Astrocyte (in vitro differentiated cells and primary cell): ENCODE measurements around the gene SLC43A2. TPM values are rescaled to one million over a fixed set of nuclear protein-coding genes. Genes with fewer than 3 reads are reported as not detected.

ENCODE experiments used
- DNase-seq: peaks from one replicate; pipeline ENCODE4 v3.0.0-alpha.2; 2010; ENCODE audit warnings: low read depth
- FAIRE-seq: peaks from 2 replicates; lab custom pipeline; 2011; peaks lifted over from hg19 to GRCh38; lab: Jason Lieb, UNC
- H2AFZ ChIP-seq: 2 replicates; pipeline ENCODE4 v1.6.0; 2012; ENCODE audit warnings: low read depth, low read length, inconsistent platforms
- H3K27ac ChIP-seq: 2 replicates; pipeline ENCODE4 v1.5.1; 2011; ENCODE audit warnings: low read depth, low read length, inconsistent platforms
- H3K27me3 ChIP-seq: 2 replicates; pipeline ENCODE4 v1.6.0; 2011; ENCODE audit warnings: low read length, inconsistent platforms; ENCODE audit not compliant: insufficient read depth
- H3K36me3 ChIP-seq: 2 replicates; pipeline ENCODE4 v1.5.1; 2011; ENCODE audit warnings: low read length, inconsistent platforms; ENCODE audit not compliant: insufficient read depth
- H3K4me1 ChIP-seq: 2 replicates; pipeline ENCODE4 v1.5.1; 2011; ENCODE audit warnings: low read length, inconsistent platforms; ENCODE audit not compliant: insufficient read depth
- H3K4me2 ChIP-seq: 2 replicates; pipeline ENCODE4 v1.6.0; 2012; ENCODE audit warnings: low read length, inconsistent platforms
- H3K4me3 ChIP-seq: 2 replicates; pipeline ENCODE4 v1.5.1; 2011; ENCODE audit warnings: low read depth, mild to moderate bottlenecking, low read length, inconsistent platforms; ENCODE audit not compliant: insufficient read depth
- H3K79me2 ChIP-seq: 2 replicates; pipeline ENCODE4 v1.6.0; 2012; ENCODE audit warnings: mild to moderate bottlenecking, low read length, inconsistent platforms; ENCODE audit not compliant: insufficient read depth
- H3K9ac ChIP-seq: 2 replicates; pipeline ENCODE4 v1.6.0; 2012; ENCODE audit warnings: mild to moderate bottlenecking, low read length, inconsistent platforms
- H3K9me3 ChIP-seq: 2 replicates; pipeline ENCODE4 v1.5.1; 2012; ENCODE audit warnings: low read depth, mild to moderate bottlenecking, low read length, inconsistent platforms; ENCODE audit not compliant: insufficient read depth
- H4K20me1 ChIP-seq: 2 replicates; pipeline ENCODE4 v1.6.0; 2012; ENCODE audit warnings: low read length, inconsistent platforms; ENCODE audit not compliant: insufficient read depth
- H3K27ac Mint-ChIP-seq: one replicate; pipeline ENCODE4 v1.8.0; 2021; ENCODE audit warnings: mild to moderate bottlenecking, mixed read lengths; ENCODE audit not compliant: unreplicated experiment
- H3K27me3 Mint-ChIP-seq: one replicate; pipeline ENCODE4 v1.8.0; 2021; ENCODE audit warnings: low read depth, mixed read lengths; ENCODE audit not compliant: unreplicated experiment
- H3K36me3 Mint-ChIP-seq: one replicate; pipeline ENCODE4 v1.8.0; 2021; ENCODE audit warnings: low read depth, mixed read lengths; ENCODE audit not compliant: unreplicated experiment
- H3K4me1 Mint-ChIP-seq: one replicate; pipeline ENCODE4 v1.8.0; 2021; ENCODE audit warnings: low read depth, mixed read lengths; ENCODE audit not compliant: unreplicated experiment
- H3K4me3 Mint-ChIP-seq: one replicate; pipeline ENCODE4 v1.8.0; 2021; ENCODE audit warnings: mild to moderate bottlenecking, moderate library complexity, mixed read lengths; ENCODE audit not compliant: unreplicated experiment
- H3K9me3 Mint-ChIP-seq: one replicate; pipeline ENCODE4 v1.8.0; 2021; ENCODE audit warnings: mild to moderate bottlenecking, mixed read lengths; ENCODE audit not compliant: unreplicated experiment
- EZH2 ChIP-seq: IDR thresholded peaks from 2 replicates; pipeline ENCODE4 v1.6.1; 2012; ENCODE audit warnings: mild to moderate bottlenecking, low read length, inconsistent platforms; ENCODE audit not compliant: insufficient read depth
- total RNA-seq: library from RNA; stranded (reverse); gene quantifications from 2 replicates; pipeline ENCODE4 v1.2.1, GENCODE V29; 2021
- TF ChIP-seq, protein P1 (sequence below): IDR thresholded peaks from 2 replicates; pipeline ENCODE4 v1.5.1; 2011; ENCODE audit warnings: low read depth, mild to moderate bottlenecking, inconsistent platforms, low read length, moderate library complexity; ENCODE audit not compliant: insufficient read depth

Gene SLC43A2
- total RNA-seq, 1 donor from 2014 or later = 17.9 TPM

DNA sequence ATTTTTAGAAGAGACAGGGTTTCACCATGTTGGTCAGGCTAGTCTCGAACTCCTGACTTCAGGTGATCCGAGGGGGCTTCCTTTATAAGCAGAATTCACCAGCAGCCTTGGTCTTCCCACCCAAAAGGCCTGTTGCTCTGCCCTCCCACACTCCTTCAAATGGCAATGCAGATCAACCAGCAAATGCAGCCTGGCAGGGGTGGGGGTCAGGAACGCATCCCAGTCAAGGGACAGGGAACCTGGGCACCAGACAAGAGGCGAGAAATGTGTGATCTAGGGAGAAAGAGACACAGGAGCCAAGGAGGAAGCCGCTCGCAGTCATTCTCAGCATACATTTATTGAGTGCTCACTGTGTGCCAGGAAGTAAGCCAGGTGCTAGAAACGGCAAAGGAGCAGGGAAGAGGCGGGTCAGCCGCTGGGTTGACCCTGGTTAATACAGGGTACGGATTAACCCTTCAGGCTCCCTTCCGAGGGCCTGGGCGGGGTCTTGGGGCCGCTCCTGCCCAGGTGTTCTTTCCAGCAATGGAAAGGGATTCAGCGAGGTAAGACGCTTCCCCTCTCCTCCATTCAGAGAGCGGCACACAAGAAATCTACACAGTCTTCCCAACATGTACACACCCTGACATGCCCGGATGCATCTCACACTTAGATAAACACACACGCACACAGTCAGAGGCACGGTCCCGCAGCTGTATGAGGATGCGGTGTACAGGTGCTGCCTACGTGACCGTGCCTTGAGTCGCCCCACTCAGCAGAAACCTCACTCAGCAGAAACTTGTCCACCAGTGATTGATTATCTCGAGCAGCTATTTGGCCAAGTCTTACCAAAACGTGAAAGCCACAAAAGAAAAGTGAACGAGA lies 59.5 kb downstream of the SLC43A2 start:
- peak overlapping the region; percentile 7 for H3K4me3 Mint-ChIP-seq
- DNase-seq = no peak
- H3K4me1 ChIP-seq = peaks cover 6% of the 10 kb centered on the region
- H3K4me1 Mint-ChIP-seq = peaks cover 9% of the 10 kb centered on the region
- H3K27ac ChIP-seq = no peak overlapping the region
- no peaks in the 10 kb centered on the region for H3K27me3 ChIP-seq
- TF ChIP-seq, protein P1, sequence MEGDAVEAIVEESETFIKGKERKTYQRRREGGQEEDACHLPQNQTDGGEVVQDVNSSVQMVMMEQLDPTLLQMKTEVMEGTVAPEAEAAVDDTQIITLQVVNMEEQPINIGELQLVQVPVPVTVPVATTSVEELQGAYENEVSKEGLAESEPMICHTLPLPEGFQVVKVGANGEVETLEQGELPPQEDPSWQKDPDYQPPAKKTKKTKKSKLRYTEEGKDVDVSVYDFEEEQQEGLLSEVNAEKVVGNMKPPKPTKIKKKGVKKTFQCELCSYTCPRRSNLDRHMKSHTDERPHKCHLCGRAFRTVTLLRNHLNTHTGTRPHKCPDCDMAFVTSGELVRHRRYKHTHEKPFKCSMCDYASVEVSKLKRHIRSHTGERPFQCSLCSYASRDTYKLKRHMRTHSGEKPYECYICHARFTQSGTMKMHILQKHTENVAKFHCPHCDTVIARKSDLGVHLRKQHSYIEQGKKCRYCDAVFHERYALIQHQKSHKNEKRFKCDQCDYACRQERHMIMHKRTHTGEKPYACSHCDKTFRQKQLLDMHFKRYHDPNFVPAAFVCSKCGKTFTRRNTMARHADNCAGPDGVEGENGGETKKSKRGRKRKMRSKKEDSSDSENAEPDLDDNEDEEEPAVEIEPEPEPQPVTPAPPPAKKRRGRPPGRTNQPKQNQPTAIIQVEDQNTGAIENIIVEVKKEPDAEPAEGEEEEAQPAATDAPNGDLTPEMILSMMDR = no peak
- TF ChIP-seq EZH2 = no peak
- H3K27me3 Mint-ChIP-seq = peaks cover 2% of the 10 kb centered on the region
- no peak overlapping the region for H3K4me2 ChIP-seq
- H2AFZ ChIP-seq = no peak overlapping the region
- no peak overlapping the region for H3K27ac Mint-ChIP-seq
- H3K9me3 ChIP-seq = no peaks in the 10 kb centered on the region
- no peaks in the 10 kb centered on the region for H4K20me1 ChIP-seq
- H3K36me3 ChIP-seq = no peaks in the 10 kb centered on the region
- no peaks in the 10 kb centered on the region for H3K9me3 Mint-ChIP-seq
- no peak for FAIRE-seq
- H3K4me3 ChIP-seq = no peak overlapping the region
- H3K36me3 Mint-ChIP-seq = no peaks in the 10 kb centered on the region
- H3K9ac ChIP-seq = no peak overlapping the region
- no peaks in the 10 kb centered on the region for H3K79me2 ChIP-seq

DNA sequence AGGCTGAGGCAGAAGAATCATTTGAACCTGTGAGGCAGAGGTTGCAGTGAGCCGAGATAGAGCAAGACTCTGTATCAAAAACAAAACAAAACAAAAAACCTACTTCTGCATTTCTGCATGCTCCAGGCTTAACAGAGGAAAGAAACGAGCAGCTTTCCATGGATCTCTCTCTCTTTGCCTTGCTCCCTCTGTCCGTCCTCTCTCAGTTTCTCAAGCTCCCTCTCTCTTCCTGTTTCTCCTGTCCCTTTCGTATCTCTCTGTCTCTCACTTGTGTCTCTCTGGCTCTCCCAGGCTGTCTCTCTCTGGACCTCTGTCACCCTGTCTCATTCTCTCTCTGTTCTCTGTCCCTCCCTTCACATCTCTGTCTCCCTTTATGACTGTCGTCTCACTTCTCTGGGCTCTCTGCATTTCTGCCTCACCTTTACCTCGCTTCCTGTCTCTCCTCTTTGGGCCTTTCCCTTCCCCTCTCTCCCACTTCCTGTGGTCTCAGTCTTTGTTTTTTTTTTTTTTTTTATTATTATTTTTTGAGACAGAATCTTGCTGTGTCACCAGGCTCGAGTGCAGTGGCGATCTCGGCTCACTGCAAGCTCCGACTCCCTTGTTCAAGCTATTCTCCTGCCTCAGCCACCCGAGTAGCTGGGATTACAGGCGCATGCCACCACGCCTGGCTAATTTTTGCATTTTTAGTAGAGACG lies 62.0 kb downstream of the SLC43A2 start:
- H3K4me1 Mint-ChIP-seq = peaks cover 7% of the 10 kb centered on the region
- FAIRE-seq = no peak
- H3K9me3 Mint-ChIP-seq = no peaks in the 10 kb centered on the region
- TF ChIP-seq EZH2 = no peak
- TF ChIP-seq, protein P1 = no peak
- Histone ChIP-seq H4K20me1 (peaks cover 2% of the 10 kb centered on the region), H3K9ac (no peak overlapping the region), H3K4me1 (peaks cover 1% of the 10 kb centered on the region), H3K27ac (no peak overlapping the region), H2AFZ (peak overlapping the region; percentile 59), H3K79me2 (peaks cover 8% of the 10 kb centered on the region), H3K9me3 (no peaks in the 10 kb centered on the region), H3K27me3 (no peaks in the 10 kb centered on the region), H3K4me3 (no peak overlapping the region), H3K4me2 (peak overlapping the region; percentile 9), H3K36me3 (no peaks in the 10 kb centered on the region)
- H3K36me3 Mint-ChIP-seq = no peaks in the 10 kb centered on the region
- no peak for DNase-seq
- no peak overlapping the region for H3K27ac Mint-ChIP-seq
- no peak overlapping the region for H3K4me3 Mint-ChIP-seq
- H3K27me3 Mint-ChIP-seq = no peaks in the 10 kb centered on the region
